GM12878 (cell line): ENCODE measurements around the gene MRPL34. TPM values are rescaled to one million over a fixed set of nuclear protein-coding genes. Genes with fewer than 3 reads are reported as not detected.

Experiments used
- ATAC-seq: fragments of 200-7000 bp; cut with Tn5 transposase; 3 replicates; pipeline ENCODE4 v1.9.1; 2020; ENCODE audit warnings: mild to moderate bottlenecking, moderate library complexity
- BruUV-seq: library from RNA; stranded (reverse); fragments of 400-500 nt; replicated peaks from 2 replicates; lab custom pipeline; 2021; lab: Mats Ljungman, UMichigan
- CTCF ChIA-PET: fragments of 300-600 bp; sonication (Branson Sonifier 250); formaldehyde crosslinking; extraction: SDS; loops from one replicate; lab custom pipeline; 2021; ENCODE audit warnings: inconsistent platforms; lab: Yijun Ruan, JAX
- POLR2A ChIA-PET: fragments of 350-600 bp; formaldehyde crosslinking; extraction: SDS; loops from one replicate; lab custom pipeline; 2021; ENCODE audit warnings: inconsistent platforms; lab: Charles Lee
- RAD21 ChIA-PET: fragments of 300-600 bp; sonication (Branson Sonifier 250); formaldehyde crosslinking; loops from one replicate; lab custom pipeline; 2023; ENCODE audit warnings: antibody characterized with exemption; ENCODE audit not compliant: unreplicated experiment; lab: Charles Lee
- SMC1A ChIA-PET: fragments of 300-600 bp; sonication (Branson Sonifier 250); formaldehyde crosslinking; loops from one replicate; lab custom pipeline; 2023; ENCODE audit not compliant: unreplicated experiment, uncharacterized antibody; lab: Charles Lee
- DNase-seq: peaks from one replicate; pipeline ENCODE4 v3.0.0-alpha.2; 2011; ENCODE audit warnings: low read depth, low spot score
- FAIRE-seq: peaks from 3 replicates; lab custom pipeline; 2011; peaks lifted over from hg19 to GRCh38; lab: Jason Lieb, UNC
- H2AFZ ChIP-seq: 2 replicates; pipeline ENCODE4 v1.6.0; 2011; ENCODE audit warnings: low read depth, low read length, control low read depth; ENCODE audit not compliant: control insufficient read depth
- H3K27ac ChIP-seq: 2 replicates; pipeline ENCODE4 v1.5.1; 2011; ENCODE audit warnings: control low read depth; ENCODE audit not compliant: control insufficient read depth, insufficient read depth
- H3K27me3 ChIP-seq, 2 experiments: replicated peaks in 1 of 2; 2 replicates each; pipeline versions ENCODE4 v1.6.0 to v1.6.1; 2011; ENCODE audit warnings: low read length in 1 of 2; ENCODE audit not compliant: control insufficient read depth in 2 of 2, insufficient read depth in 2 of 2
- H3K36me3 ChIP-seq, 2 experiments: 2 replicates each; pipeline ENCODE4 v1.5.1; 2011; ENCODE audit warnings: low read length in 1 of 2; ENCODE audit not compliant: control insufficient read depth in 2 of 2, insufficient read depth in 2 of 2
- H3K4me1 ChIP-seq: 2 replicates; pipeline ENCODE4 v1.6.1; 2011; ENCODE audit warnings: mild to moderate bottlenecking, low read length, moderate library complexity, mixed read lengths; ENCODE audit not compliant: control insufficient read depth, insufficient read depth
- H3K4me2 ChIP-seq: 2 replicates; pipeline ENCODE4 v1.6.0; 2011; ENCODE audit warnings: control low read depth; ENCODE audit not compliant: control insufficient read depth, insufficient read depth
- H3K4me3 ChIP-seq: fragments of 200-600 bp; sonication (generic); 2 replicates; pipeline ENCODE4 v1.5.1; 2016
- H3K79me2 ChIP-seq: 2 replicates; pipeline ENCODE4 v1.6.0; 2011; ENCODE audit warnings: low read length; ENCODE audit not compliant: control insufficient read depth, insufficient read depth
- H3K9ac ChIP-seq: 2 replicates; pipeline ENCODE4 v1.8.0; 2011; ENCODE audit warnings: low read length, control low read depth, mixed read lengths; ENCODE audit not compliant: control insufficient read depth, insufficient read depth
- H3K9me3 ChIP-seq: replicated peaks from 3 replicates; pipeline ENCODE4 v1.5.1; 2011; ENCODE audit warnings: mild to moderate bottlenecking, low read length; ENCODE audit not compliant: control insufficient read depth, insufficient read depth
- H4K20me1 ChIP-seq: 2 replicates; pipeline ENCODE4 v1.6.0; 2011; ENCODE audit not compliant: control insufficient read depth, insufficient read depth
- BMI1 ChIP-seq: fragments of 450-650 bp; IDR thresholded peaks from 2 replicates; pipeline ENCODE4 v1.6.1; 2016; ENCODE audit warnings: mild to moderate bottlenecking, moderate library complexity, borderline replicate concordance
- EGR1 ChIP-seq, 2 experiments: IDR thresholded peaks; 1 replicate in 1 of 2; 2 replicates in 1 of 2; pipeline ENCODE4 v1.6.1; 2011 to 2012; ENCODE audit warnings: low read depth in 2 of 2, low read length in 2 of 2, borderline replicate concordance in 1 of 2, mild to moderate bottlenecking in 1 of 2, moderate library complexity in 1 of 2
- IKZF1 ChIP-seq: fragments of 450-650 bp; conservative IDR thresholded peaks from 2 replicates; pipeline ENCODE4 v1.6.1; 2017; ENCODE audit warnings: antibody characterized with exemption, mild to moderate bottlenecking
- WGBS: methylation state at CpG from one replicate; pipeline ENCODE4 v1.1.6; 2016; ENCODE audit warnings: low lambda C conversion rate; ENCODE audit not compliant: insufficient replicate concordance, insufficient coverage; ENCODE audit errors: missing lambda C conversion rate; 5-methylcytosine and 5-hydroxymethylcytosine counted together
- in situ Hi-C: fragments of 300-500 bp; cut with MboI; formaldehyde crosslinking; loops from 9 replicates; pipeline ENCODE4 v1.14.3; 2018; ENCODE audit warnings: mixed read lengths
- intact Hi-C: fragments of 100-400 bp; cut with micrococcal nuclease; formaldehyde crosslinking; loops from one replicate; pipeline ENCODE4 v1.14.2; 2022; ENCODE audit not compliant: unreplicated experiment
- polyA plus RNA-seq, 11 experiments: library from polyadenylated mRNA; depleted of rRNA in 4 of 11; unstranded in 6 of 11; stranded (reverse) in 5 of 11; fragments of >200 nt; fragmentation: Nextera tagmentation in 4 of 11; fragmentation: Illumina TruSeq in 1 of 11; extraction: Ambion mirVana in 4 of 11; extraction: Trizol in 1 of 11; gene quantifications; 1 replicate in 1 of 11; 2 replicates in 10 of 11; pipeline versions ENCODE4 v1.2.1 to v1.2.3, GENCODE V29; 2011 to 2016; ENCODE audit warnings: inconsistent platforms in 2 of 11, missing spikeins in 2 of 11, low read depth in 1 of 11
- total RNA-seq, 4 experiments: library from RNA; depleted of rRNA in 3 of 4; stranded (reverse); fragments of >200 nt in 3 of 4; fragmentation: Illumina TruSeq in 1 of 4; extraction: Trizol in 1 of 4; gene quantifications; 2 replicates each; pipeline versions ENCODE4 v1.2.1 to v1.2.3, GENCODE V29; 2013 to 2021

Gene MRPL34
- total and polyA plus RNA-seq, 10 of the 15 experiments (the other 5 are each of a cell fraction or from before 2014, with no cell fraction given), result 8.6 to 198 (median 78.6) TPM

DNA sequence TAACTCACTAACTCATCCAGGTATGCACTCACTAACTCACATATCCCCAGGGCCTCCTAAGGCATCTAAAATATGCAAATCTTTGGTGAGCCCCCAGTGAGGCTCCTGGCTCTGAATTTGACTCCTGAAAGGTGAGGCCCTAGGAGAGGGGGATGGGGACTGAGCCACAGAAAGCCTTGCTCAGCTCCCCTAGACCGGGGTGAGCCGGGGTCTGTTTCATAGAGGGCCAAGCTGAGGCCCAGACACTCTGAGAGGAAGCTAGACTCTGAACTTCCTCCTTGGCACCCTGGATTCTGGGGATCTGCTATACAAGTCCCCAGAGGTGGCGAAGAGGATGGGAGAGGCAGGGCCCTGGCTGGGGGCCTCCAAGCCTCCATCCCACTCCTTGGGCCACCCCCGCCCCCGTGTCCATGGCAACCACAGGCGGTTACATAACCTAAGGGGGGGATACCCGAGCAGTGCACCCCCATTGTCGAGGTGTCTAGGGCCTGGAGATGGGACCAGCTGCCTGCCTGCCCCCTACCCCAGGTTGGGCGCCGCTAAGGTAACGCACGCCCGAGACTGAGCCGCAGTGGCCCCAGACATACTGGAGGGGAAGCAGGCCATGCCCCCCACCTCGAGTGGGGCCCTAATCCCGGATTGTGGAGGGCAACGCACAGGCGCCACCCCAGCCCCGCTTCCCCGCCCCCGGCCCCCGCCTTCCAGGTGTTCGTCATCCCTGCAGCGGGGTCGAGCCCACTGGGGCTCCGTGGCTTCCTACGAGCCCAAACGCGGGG, 3.1 kb upstream of the MRPL34 start:
- ATAC-seq (no peak; the same call in 2 of the 3 replicates), FAIRE-seq (no peak), DNase-seq (no peak)
- intact Hi-C loops, result loop anchor here (10.0 kb wide), 1 partner anchor 408 kb away; no protein-coding TSS in a partner anchor
- no peaks in the 10 kb centered on the region for H4K20me1 ChIP-seq
- peak overlapping the region; percentile 97 for H3K4me2 ChIP-seq
- ChIA-PET RAD21 (interaction anchor here (0.7 to 1.1 kb wide), 5 partner anchors 8 to 86 kb away, joined by 3 to 7 read pairs (median 3); partner anchors contain the start of gene BABAM1), CTCF (interaction anchor here (0.6 to 5.0 kb wide), 2 partner anchors 9 to 86 kb away, joined by 3 to 43 read pairs; no protein-coding TSS in a partner anchor), SMC1A (interaction anchor here (1.0 to 1.7 kb wide), 4 partner anchors 9 to 228 kb away, joined by 3 to 4 read pairs (median 3); partner anchors contain the start of gene BABAM1), POLR2A (interaction anchor here (1.3 to 2.9 kb wide), 2 partner anchors 33 to 103 kb away, joined by 5 to 12 read pairs; partner anchors contain the start of genes ANO8 and BST2)
- BruUV-seq, result no TSS peak
- peak overlapping the region; percentile 70 for H2AFZ ChIP-seq
- 18% methylated on average over 23 of the region's 29 CpGs for WGBS
- H3K9me3 ChIP-seq, result no peaks in the 10 kb centered on the region; the same call in 2 of the 3 replicates
- H3K27me3 ChIP-seq, result no peaks in the 10 kb centered on the region
- H3K4me1 ChIP-seq, result peaks cover 16% of the 10 kb centered on the region
- H3K79me2 ChIP-seq, result peaks cover 11% of the 10 kb centered on the region
- peak overlapping the region; percentile 96 for H3K4me3 ChIP-seq
- no peaks in the 10 kb centered on the region for H3K36me3 ChIP-seq
- in situ Hi-C loops, result no loop called here
- peak overlapping the region; percentile 73 for H3K9ac ChIP-seq
- no peak for TF ChIP-seq IKZF1
- TF ChIP-seq EGR1 (IDR thresholded peaks at IDR 0.05; ENCODE audit: borderline replicate concordance in 1 of 2, low read depth in 2 of 2, low read length in 2 of 2), result peak in 1 of 2 experiments; percentile 27; a peak in 1 of 3 replicates
- peak; percentile 33; the same call in 1 of the 2 replicates for TF ChIP-seq BMI1
- H3K27ac ChIP-seq, result peak overlapping the region; percentile 69
